ENCODE measurements around the gene OPRL1. TPM values are rescaled to one million over a fixed set of nuclear protein-coding genes. Genes with fewer than 3 reads are reported as not detected.

OPRL1 gene
- total and polyA plus RNA-seq, 2 donors (not counting 1 experiment from before 2014, with no cell fraction given) = 0.49 to 4.1 TPM

DNA sequence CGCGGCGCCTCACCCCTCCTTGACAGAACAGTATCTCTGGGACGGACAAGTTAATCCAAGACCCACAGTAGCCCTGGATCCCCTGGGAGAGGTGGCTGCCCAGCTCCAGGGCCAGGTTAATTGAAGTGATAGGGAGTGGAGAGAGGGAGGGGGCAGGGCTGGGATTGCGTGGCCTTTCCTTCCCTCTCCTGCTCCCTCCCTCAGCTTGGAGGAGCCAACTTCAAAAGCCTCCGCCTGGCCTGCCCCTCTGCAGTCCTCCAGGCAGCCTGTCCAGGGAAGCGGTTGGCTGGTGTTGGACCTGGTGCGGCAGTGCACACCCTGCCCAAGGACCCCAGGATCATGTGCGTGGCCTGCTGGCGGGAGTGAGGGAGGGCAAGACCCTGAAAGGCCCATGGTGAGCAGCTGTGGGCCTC lies 43.9 kb upstream of the OPRL1 start, which contains the start of gene C20orf204:
C20orf204 (plus strand) TSS at position 250 of the 413 bp plus-strand sequence; CDS start at position 392, 142 bp downstream.
- no peak for DNase-seq (ENCODE audit: low read depth in 2 of 2)
- Histone ChIP-seq H3K9me3 (ENCODE audit: control insufficient read depth, insufficient read depth, low read depth, low read length) (no peaks in the 10 kb centered on the region), H3K79me2 (ENCODE audit: control insufficient read depth, insufficient read depth, low read length) (no peaks in the 10 kb centered on the region), H3K27ac (ENCODE audit: insufficient read depth, low read length) (no peak within 1 kb of the TSS), H2AFZ (ENCODE audit: low read length) (no peak within 1 kb of the TSS), H3K4me2 (ENCODE audit: extremely low read depth, insufficient read depth, low read length) (no peak within 1 kb of the TSS), H3K27me3 (ENCODE audit: control insufficient read depth, insufficient read depth, low read length) (peaks cover 11% of the 10 kb centered on the region), H3K9ac (ENCODE audit: insufficient read depth, low read length) (no peak within 1 kb of the TSS), H3K4me3 (replicated peaks in 1 of 4; ENCODE audit: control extremely low read depth in 1 of 4, insufficient read depth in 1 of 4, low read depth in 3 of 4, low read length in 4 of 4) (no peak within 1 kb of the TSS), H4K20me1 (ENCODE audit: control insufficient read depth, extremely low read depth, insufficient read depth, low read length) (no peaks in the 10 kb centered on the region), H3K4me1 (ENCODE audit: control insufficient read depth, extremely low read depth, insufficient read depth, low read length) (no peaks in the 10 kb centered on the region), H3K36me3 (ENCODE audit: control insufficient read depth, insufficient read depth, low read length) (peaks cover 13% of the 10 kb centered on the region)
- TF ChIP-seq, protein P1, sequence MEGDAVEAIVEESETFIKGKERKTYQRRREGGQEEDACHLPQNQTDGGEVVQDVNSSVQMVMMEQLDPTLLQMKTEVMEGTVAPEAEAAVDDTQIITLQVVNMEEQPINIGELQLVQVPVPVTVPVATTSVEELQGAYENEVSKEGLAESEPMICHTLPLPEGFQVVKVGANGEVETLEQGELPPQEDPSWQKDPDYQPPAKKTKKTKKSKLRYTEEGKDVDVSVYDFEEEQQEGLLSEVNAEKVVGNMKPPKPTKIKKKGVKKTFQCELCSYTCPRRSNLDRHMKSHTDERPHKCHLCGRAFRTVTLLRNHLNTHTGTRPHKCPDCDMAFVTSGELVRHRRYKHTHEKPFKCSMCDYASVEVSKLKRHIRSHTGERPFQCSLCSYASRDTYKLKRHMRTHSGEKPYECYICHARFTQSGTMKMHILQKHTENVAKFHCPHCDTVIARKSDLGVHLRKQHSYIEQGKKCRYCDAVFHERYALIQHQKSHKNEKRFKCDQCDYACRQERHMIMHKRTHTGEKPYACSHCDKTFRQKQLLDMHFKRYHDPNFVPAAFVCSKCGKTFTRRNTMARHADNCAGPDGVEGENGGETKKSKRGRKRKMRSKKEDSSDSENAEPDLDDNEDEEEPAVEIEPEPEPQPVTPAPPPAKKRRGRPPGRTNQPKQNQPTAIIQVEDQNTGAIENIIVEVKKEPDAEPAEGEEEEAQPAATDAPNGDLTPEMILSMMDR (conservative IDR thresholded peaks at IDR 0.05 in 1 of 2, IDR thresholded peaks at IDR 0.05 in 1 of 2; ENCODE audit: low read depth in 1 of 2, low read length in 2 of 2) = no peak
- no peak for TF ChIP-seq EZH2 (IDR thresholded peaks at IDR 0.05; ENCODE audit: low read length, missing control alignments)

DNA sequence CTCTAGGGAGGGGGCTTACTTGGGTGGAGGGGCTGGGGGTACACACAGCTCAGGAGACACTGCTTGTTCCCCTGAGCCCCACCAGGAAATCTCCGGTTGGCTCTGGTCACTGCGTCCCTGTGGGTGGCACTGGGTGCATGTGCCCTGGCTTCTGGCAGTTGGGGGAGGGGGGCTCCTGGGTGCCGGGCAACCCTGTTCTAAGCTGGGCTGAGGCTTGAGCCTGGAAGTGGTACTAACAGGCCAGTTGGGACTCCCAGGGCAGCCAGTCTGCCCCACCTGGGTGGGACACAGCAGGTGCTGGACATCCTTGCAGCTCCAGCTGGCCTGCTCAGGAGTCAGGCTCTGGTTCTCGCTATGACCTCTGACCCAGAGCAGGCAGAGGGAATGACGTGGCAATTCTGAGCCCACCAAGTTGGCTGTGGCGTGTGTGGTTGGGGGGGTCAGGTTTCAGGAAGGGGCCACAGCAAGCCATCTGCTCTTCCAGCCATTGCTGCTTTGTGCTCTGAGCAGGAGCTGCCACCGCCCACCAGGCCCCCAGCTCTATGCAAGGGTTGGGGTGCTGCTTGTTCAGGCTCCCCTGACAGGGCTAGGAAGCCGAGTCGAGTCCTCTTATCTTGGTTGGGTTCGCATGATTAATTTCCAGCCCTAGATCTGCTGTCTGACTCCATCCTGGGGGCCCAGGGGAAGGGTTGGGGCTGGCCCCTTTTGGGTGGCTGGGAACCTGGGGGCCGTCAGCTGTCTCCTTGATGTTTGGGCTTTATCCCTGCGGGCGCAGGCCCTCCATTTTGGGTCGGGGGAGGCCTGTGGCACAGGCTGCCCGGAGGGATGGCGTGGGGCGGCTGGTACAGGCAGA lies 43.3 kb upstream of the OPRL1 start:
- Histone ChIP-seq H3K9ac (ENCODE audit: insufficient read depth, low read length) (no peak overlapping the region), H3K4me1 (ENCODE audit: control insufficient read depth, extremely low read depth, insufficient read depth, low read length) (no peaks in the 10 kb centered on the region), H3K4me3 (replicated peaks in 1 of 4; ENCODE audit: control extremely low read depth in 1 of 4, insufficient read depth in 1 of 4, low read depth in 3 of 4, low read length in 4 of 4) (no peak overlapping the region), H3K9me3 (ENCODE audit: control insufficient read depth, insufficient read depth, low read depth, low read length) (no peaks in the 10 kb centered on the region), H3K4me2 (ENCODE audit: extremely low read depth, insufficient read depth, low read length) (no peak overlapping the region), H4K20me1 (ENCODE audit: control insufficient read depth, extremely low read depth, insufficient read depth, low read length) (no peaks in the 10 kb centered on the region), H2AFZ (ENCODE audit: low read length) (no peak overlapping the region), H3K27ac (ENCODE audit: insufficient read depth, low read length) (no peak overlapping the region), H3K36me3 (ENCODE audit: control insufficient read depth, insufficient read depth, low read length) (peaks cover 12% of the 10 kb centered on the region), H3K79me2 (ENCODE audit: control insufficient read depth, insufficient read depth, low read length) (no peaks in the 10 kb centered on the region), H3K27me3 (ENCODE audit: control insufficient read depth, insufficient read depth, low read length) (peaks cover 18% of the 10 kb centered on the region)
- TF ChIP-seq EZH2 (IDR thresholded peaks at IDR 0.05; ENCODE audit: low read length, missing control alignments) = no peak
- TF ChIP-seq, protein P1 (conservative IDR thresholded peaks at IDR 0.05 in 1 of 2, IDR thresholded peaks at IDR 0.05 in 1 of 2; ENCODE audit: low read depth in 1 of 2, low read length in 2 of 2) = no peak
- peak in 1 of 2 donors; percentile 41 for DNase-seq (ENCODE audit: low read depth in 2 of 2)

DNA sequence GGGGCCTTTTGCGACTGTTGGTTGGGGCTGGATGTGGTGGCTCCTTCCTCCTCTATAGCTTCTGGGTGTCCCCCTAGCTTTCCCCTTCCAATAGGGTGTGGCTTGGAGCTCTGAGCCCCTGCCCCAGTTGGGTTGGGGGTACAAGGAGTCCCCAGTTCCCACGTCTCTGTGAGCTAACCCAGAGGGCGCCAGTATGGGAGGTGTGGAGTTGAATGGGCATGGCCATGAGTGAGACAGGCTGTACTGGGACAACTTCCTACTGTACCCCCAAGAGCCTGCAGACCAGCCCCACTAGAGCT lies 42.7 kb upstream of the OPRL1 start:
- Histone ChIP-seq H3K36me3 (ENCODE audit: control insufficient read depth, insufficient read depth, low read length) (peaks cover 8% of the 10 kb centered on the region), H3K27me3 (ENCODE audit: control insufficient read depth, insufficient read depth, low read length) (peaks cover 23% of the 10 kb centered on the region), H3K79me2 (ENCODE audit: control insufficient read depth, insufficient read depth, low read length) (no peaks in the 10 kb centered on the region), H3K9me3 (ENCODE audit: control insufficient read depth, insufficient read depth, low read depth, low read length) (no peaks in the 10 kb centered on the region), H4K20me1 (ENCODE audit: control insufficient read depth, extremely low read depth, insufficient read depth, low read length) (no peaks in the 10 kb centered on the region), H3K27ac (ENCODE audit: insufficient read depth, low read length) (no peak overlapping the region), H3K4me1 (ENCODE audit: control insufficient read depth, extremely low read depth, insufficient read depth, low read length) (no peaks in the 10 kb centered on the region), H3K9ac (ENCODE audit: insufficient read depth, low read length) (no peak overlapping the region), H2AFZ (ENCODE audit: low read length) (no peak overlapping the region), H3K4me3 (replicated peaks in 1 of 4; ENCODE audit: control extremely low read depth in 1 of 4, insufficient read depth in 1 of 4, low read depth in 3 of 4, low read length in 4 of 4) (no peak overlapping the region), H3K4me2 (ENCODE audit: extremely low read depth, insufficient read depth, low read length) (no peak overlapping the region)
- no peak for TF ChIP-seq EZH2 (IDR thresholded peaks at IDR 0.05; ENCODE audit: low read length, missing control alignments)
- TF ChIP-seq, protein P1 (conservative IDR thresholded peaks at IDR 0.05 in 1 of 2, IDR thresholded peaks at IDR 0.05 in 1 of 2; ENCODE audit: low read depth in 1 of 2, low read length in 2 of 2) = no peak
- no peak for DNase-seq (ENCODE audit: low read depth in 2 of 2)
